Neural cell (in vitro differentiated cells): ENCODE data around the gene GPR78. TPM values are rescaled to one million over a fixed set of nuclear protein-coding genes. Genes with fewer than 3 reads are reported as not detected.

Experiments used
- H2AFZ ChIP-seq: fragments of 200-600, 300-800 bp; sonication (generic), shearing (Covaris generic); 2 replicates; pipeline ENCODE4 v1.6.0; 2014; ENCODE audit warnings: low read depth, mild to moderate bottlenecking, antibody characterized with exemption, low read length, moderate library complexity
- H3F3A ChIP-seq: fragments of 200-600 bp; shearing (Covaris generic); 2 replicates; pipeline ENCODE4 v1.6.1; 2016; ENCODE audit warnings: mild to moderate bottlenecking, moderate library complexity, mixed read lengths, antibody characterized with exemption, low read length; ENCODE audit not compliant: insufficient read depth, poor library complexity, severe bottlenecking
- H3K27ac ChIP-seq: fragments of 200-600, 300-800 bp; sonication (generic), shearing (Covaris generic); 2 replicates; pipeline ENCODE4 v1.5.1; 2014; ENCODE audit warnings: mild to moderate bottlenecking, low read length, moderate library complexity
- H3K27me3 ChIP-seq: fragments of 300-800, 200-600 bp; sonication (generic), shearing (Covaris generic); 2 replicates; pipeline ENCODE4 v1.6.0; 2014; ENCODE audit warnings: mild to moderate bottlenecking, low read depth, low read length, moderate library complexity; ENCODE audit not compliant: insufficient read depth
- H3K36me3 ChIP-seq: fragments of 300-800, 200-600 bp; sonication (generic), shearing (Covaris generic); 2 replicates; pipeline ENCODE4 v1.5.1; 2014; ENCODE audit warnings: mild to moderate bottlenecking, antibody characterized with exemption, low read length, moderate library complexity; ENCODE audit not compliant: insufficient read depth
- H3K4me2 ChIP-seq: fragments of 300-800, 200-600 bp; sonication (generic), shearing (Covaris generic); 2 replicates; pipeline ENCODE4 v1.6.0; 2014; ENCODE audit warnings: mild to moderate bottlenecking, low read length
- H3K4me3 ChIP-seq: fragments of 300-800, 200-600 bp; sonication (generic), shearing (Covaris generic); 2 replicates; pipeline ENCODE4 v1.5.1; 2014; ENCODE audit warnings: mild to moderate bottlenecking, low read length, moderate library complexity
- H3K79me2 ChIP-seq: fragments of 200-600 bp; shearing (Covaris generic); replicated peaks from 2 replicates; pipeline ENCODE4 v1.6.0; 2014; ENCODE audit warnings: mild to moderate bottlenecking, low read length, moderate library complexity; ENCODE audit not compliant: insufficient read depth
- H3K9ac ChIP-seq: fragments of 300-800, 200-600 bp; sonication (generic), shearing (Covaris generic); 2 replicates; pipeline ENCODE4 v1.6.1; 2016; ENCODE audit warnings: mild to moderate bottlenecking, low read length, mixed read lengths
- H3K9me2 ChIP-seq: fragments of 200-600 bp; shearing (Covaris generic); 2 replicates; pipeline ENCODE4 v1.6.1; 2016; ENCODE audit warnings: mild to moderate bottlenecking, low read length, mixed read lengths; ENCODE audit not compliant: insufficient read depth
- H3K9me3 ChIP-seq: fragments of 200-600, 300-800 bp; sonication (generic), shearing (Covaris generic); 2 replicates; pipeline ENCODE4 v1.6.1; 2016; ENCODE audit warnings: mild to moderate bottlenecking, mixed run types, low read length, moderate library complexity, mixed read lengths
- H4K20me1 ChIP-seq: fragments of 200-600 bp; shearing (Covaris generic); 2 replicates; pipeline ENCODE4 v1.6.1; 2016; ENCODE audit warnings: mild to moderate bottlenecking, mixed run types; ENCODE audit not compliant: insufficient read depth
- CTCF ChIP-seq: fragments of 450-650 bp; IDR thresholded peaks from 2 replicates; pipeline ENCODE4 v1.5.1; 2014; ENCODE audit warnings: antibody characterized with exemption, mild to moderate bottlenecking, moderate library complexity; ENCODE audit not compliant: poor library complexity, severe bottlenecking
- EP300 ChIP-seq: fragments of 450-650 bp; conservative IDR thresholded peaks from 2 replicates; pipeline ENCODE4 v1.6.1; 2014; ENCODE audit warnings: antibody characterized with exemption, mild to moderate bottlenecking, moderate library complexity; ENCODE audit not compliant: poor library complexity, severe bottlenecking
- MXI1 ChIP-seq: fragments of 450-650 bp; conservative IDR thresholded peaks from 2 replicates; pipeline ENCODE4 v1.6.1; 2014; ENCODE audit warnings: antibody characterized with exemption, mild to moderate bottlenecking; ENCODE audit not compliant: poor library complexity, severe bottlenecking
- SMC3 ChIP-seq: fragments of 450-650 bp; conservative IDR thresholded peaks from 2 replicates; pipeline ENCODE4 v1.6.1; 2014; ENCODE audit warnings: antibody characterized with exemption, mild to moderate bottlenecking, moderate library complexity; ENCODE audit not compliant: poor library complexity
- TAF1 ChIP-seq: IDR thresholded peaks from 2 replicates; pipeline ENCODE4 v1.6.1; 2012; ENCODE audit warnings: low read depth
- polyA plus RNA-seq: library from polyadenylated mRNA; depleted of rRNA; stranded (reverse); fragments of >200 nt; gene quantifications from 2 replicates; pipeline ENCODE4 v1.2.3, GENCODE V29; 2014
- TF ChIP-seq, protein P1 (sequence below): IDR thresholded peaks from 2 replicates; pipeline ENCODE4 v1.6.1; 2012; ENCODE audit warnings: borderline replicate concordance

Gene GPR78
- polyA plus RNA-seq, 1 donor from 2014 or later, result not detected

GRCh38 chr4:8557151-8558076, 22.8 kb upstream of the GPR78 start:
- H3K4me3 ChIP-seq, result no peak overlapping the region
- H3K27me3 ChIP-seq, result no peaks in the 10 kb centered on the region
- no peaks in the 10 kb centered on the region for H3K36me3 ChIP-seq
- no peak overlapping the region for H2AFZ ChIP-seq
- no peak overlapping the region for H3K9ac ChIP-seq
- no peaks in the 10 kb centered on the region for H3F3A ChIP-seq
- H3K79me2 ChIP-seq, result no peaks in the 10 kb centered on the region
- H3K9me2 ChIP-seq, result no peaks in the 10 kb centered on the region
- H4K20me1 ChIP-seq, result no peaks in the 10 kb centered on the region
- TF ChIP-seq CTCF, result no peak
- TF ChIP-seq, protein P1, sequence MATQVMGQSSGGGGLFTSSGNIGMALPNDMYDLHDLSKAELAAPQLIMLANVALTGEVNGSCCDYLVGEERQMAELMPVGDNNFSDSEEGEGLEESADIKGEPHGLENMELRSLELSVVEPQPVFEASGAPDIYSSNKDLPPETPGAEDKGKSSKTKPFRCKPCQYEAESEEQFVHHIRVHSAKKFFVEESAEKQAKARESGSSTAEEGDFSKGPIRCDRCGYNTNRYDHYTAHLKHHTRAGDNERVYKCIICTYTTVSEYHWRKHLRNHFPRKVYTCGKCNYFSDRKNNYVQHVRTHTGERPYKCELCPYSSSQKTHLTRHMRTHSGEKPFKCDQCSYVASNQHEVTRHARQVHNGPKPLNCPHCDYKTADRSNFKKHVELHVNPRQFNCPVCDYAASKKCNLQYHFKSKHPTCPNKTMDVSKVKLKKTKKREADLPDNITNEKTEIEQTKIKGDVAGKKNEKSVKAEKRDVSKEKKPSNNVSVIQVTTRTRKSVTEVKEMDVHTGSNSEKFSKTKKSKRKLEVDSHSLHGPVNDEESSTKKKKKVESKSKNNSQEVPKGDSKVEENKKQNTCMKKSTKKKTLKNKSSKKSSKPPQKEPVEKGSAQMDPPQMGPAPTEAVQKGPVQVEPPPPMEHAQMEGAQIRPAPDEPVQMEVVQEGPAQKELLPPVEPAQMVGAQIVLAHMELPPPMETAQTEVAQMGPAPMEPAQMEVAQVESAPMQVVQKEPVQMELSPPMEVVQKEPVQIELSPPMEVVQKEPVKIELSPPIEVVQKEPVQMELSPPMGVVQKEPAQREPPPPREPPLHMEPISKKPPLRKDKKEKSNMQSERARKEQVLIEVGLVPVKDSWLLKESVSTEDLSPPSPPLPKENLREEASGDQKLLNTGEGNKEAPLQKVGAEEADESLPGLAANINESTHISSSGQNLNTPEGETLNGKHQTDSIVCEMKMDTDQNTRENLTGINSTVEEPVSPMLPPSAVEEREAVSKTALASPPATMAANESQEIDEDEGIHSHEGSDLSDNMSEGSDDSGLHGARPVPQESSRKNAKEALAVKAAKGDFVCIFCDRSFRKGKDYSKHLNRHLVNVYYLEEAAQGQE, result no peak
- TF ChIP-seq MXI1, result no peak
- no peaks in the 10 kb centered on the region for H3K9me3 ChIP-seq
- no peak overlapping the region for H3K27ac ChIP-seq
- no peak overlapping the region for H3K4me2 ChIP-seq

DNA sequence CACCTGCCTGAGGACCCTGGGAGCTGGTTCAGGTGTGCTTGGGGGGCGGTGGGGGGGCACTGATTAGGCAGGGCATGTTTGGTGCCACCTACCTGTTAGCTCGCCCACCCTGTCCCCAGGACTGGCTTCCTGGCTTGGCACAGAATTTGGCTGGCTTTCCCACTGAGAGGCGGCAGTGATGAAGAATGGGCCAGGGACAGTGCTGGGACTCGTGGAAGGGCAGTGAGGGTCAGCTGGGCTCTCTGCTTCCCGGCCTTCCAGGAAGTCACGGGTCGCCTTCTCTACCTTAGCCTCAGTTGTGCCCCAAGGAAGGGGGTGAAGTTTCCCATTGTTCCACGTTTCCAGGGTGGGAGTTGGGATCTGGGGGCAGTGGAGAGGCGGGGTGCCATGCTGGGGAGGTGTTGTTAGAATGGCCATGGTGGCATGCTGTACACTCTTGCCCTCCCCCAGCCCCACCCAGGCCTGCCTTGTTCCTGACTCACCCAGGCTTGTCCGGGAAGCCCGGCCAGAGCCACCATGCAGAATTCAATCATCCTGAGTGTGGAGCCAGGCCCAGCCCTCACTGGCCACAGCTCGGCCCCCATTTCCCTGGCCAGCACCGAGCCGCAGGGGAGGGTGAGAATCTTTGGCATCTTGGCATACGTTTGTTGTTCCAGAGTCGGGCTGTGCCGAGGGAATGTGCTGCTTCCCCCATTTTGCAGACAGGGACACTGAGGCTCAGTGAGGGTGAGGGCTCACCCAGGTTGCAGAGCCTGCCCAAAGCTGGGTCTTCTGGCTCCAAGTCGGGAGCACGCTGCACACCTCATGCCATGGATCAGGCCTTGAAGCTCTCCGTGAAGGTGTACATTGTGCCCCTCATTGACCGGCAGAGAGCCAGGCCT, 21.9 kb upstream of the GPR78 start:
- Histone ChIP-seq H3K36me3 (no peaks in the 10 kb centered on the region), H3K27ac (no peak overlapping the region), H3K4me2 (no peak overlapping the region), H3K9me2 (no peaks in the 10 kb centered on the region), H2AFZ (no peak overlapping the region), H3K4me3 (no peak overlapping the region), H3K79me2 (no peaks in the 10 kb centered on the region), H3K9me3 (no peaks in the 10 kb centered on the region), H3K9ac (no peak overlapping the region), H4K20me1 (no peaks in the 10 kb centered on the region), H3K27me3 (no peaks in the 10 kb centered on the region), H3F3A (no peaks in the 10 kb centered on the region)
- TF ChIP-seq EP300 (no peak), TAF1 (no peak), CTCF (no peak), SMC3 (no peak)
